Keratinocyte (primary cell): ENCODE measurements around the gene HABP2. TPM values are rescaled to one million over a fixed set of nuclear protein-coding genes. Genes with fewer than 3 reads are reported as not detected.

Source experiments
- DNase-seq: peaks from one replicate; pipeline ENCODE4 v3.0.0-alpha.2; 2011; ENCODE audit warnings: low read depth, missing footprints, low spot score
- FAIRE-seq: peaks from 2 replicates; lab custom pipeline; 2011; peaks lifted over from hg19 to GRCh38; lab: Jason Lieb, UNC
- H2AFZ ChIP-seq: 2 replicates; pipeline ENCODE4 v1.6.0; 2012; ENCODE audit warnings: low read length, control low read depth, inconsistent platforms; ENCODE audit not compliant: control insufficient read depth
- H3K27ac ChIP-seq: 2 replicates; pipeline ENCODE4 v1.5.1; 2011; ENCODE audit warnings: low read length; ENCODE audit not compliant: control insufficient read depth, insufficient read depth
- H3K27me3 ChIP-seq: 3 replicates; pipeline ENCODE4 v1.6.0; 2011; ENCODE audit warnings: low read length; ENCODE audit not compliant: control insufficient read depth, insufficient read depth; ENCODE audit errors: extremely low read depth
- H3K36me3 ChIP-seq, 2 experiments: 2 replicates in 1 of 2; 3 replicates in 1 of 2; pipeline ENCODE4 v1.5.1; 2011; ENCODE audit warnings: low read length in 2 of 2, mild to moderate bottlenecking in 1 of 2; ENCODE audit not compliant: control insufficient read depth in 2 of 2, insufficient read depth in 2 of 2; ENCODE audit errors: extremely low read depth in 1 of 2
- H3K4me1 ChIP-seq: 3 replicates; pipeline ENCODE4 v1.5.1; 2011; ENCODE audit warnings: low read length; ENCODE audit not compliant: control insufficient read depth, insufficient read depth; ENCODE audit errors: extremely low read depth
- H3K4me2 ChIP-seq: 3 replicates; pipeline ENCODE4 v1.6.0; 2011; ENCODE audit warnings: low read depth, low read length; ENCODE audit not compliant: control insufficient read depth, insufficient read depth; ENCODE audit errors: extremely low read depth
- H3K4me3 ChIP-seq, 3 experiments: fragments of 200-600 bp in 1 of 3; sonication (generic) in 1 of 3; 2 replicates in 2 of 3; 3 replicates in 1 of 3; pipeline ENCODE4 v1.5.1; 2011 to 2016; ENCODE audit warnings: low read length in 3 of 3, mild to moderate bottlenecking in 3 of 3, control low read depth in 2 of 3, inconsistent platforms in 1 of 3, low read depth in 1 of 3, mixed read lengths in 1 of 3, mixed run types in 1 of 3, moderate library complexity in 1 of 3; ENCODE audit not compliant: control insufficient read depth in 2 of 3, insufficient read depth in 2 of 3; ENCODE audit errors: extremely low read depth in 1 of 3
- H3K79me2 ChIP-seq: 2 replicates; pipeline ENCODE4 v1.6.0; 2012; ENCODE audit warnings: low read length; ENCODE audit not compliant: control insufficient read depth, insufficient read depth
- H3K9ac ChIP-seq: 3 replicates; pipeline ENCODE4 v1.6.0; 2011; ENCODE audit warnings: low read length; ENCODE audit not compliant: control insufficient read depth, insufficient read depth; ENCODE audit errors: extremely low read depth
- H3K9me1 ChIP-seq: 3 replicates; pipeline ENCODE4 v1.6.0; 2011; ENCODE audit warnings: low read length; ENCODE audit not compliant: control insufficient read depth, insufficient read depth; ENCODE audit errors: extremely low read depth
- H3K9me3 ChIP-seq: 2 replicates; pipeline ENCODE4 v1.5.1; 2012; ENCODE audit warnings: low read depth, low read length; ENCODE audit not compliant: control insufficient read depth
- H4K20me1 ChIP-seq: 3 replicates; pipeline ENCODE4 v1.6.0; 2011; ENCODE audit warnings: low read length; ENCODE audit not compliant: control insufficient read depth, insufficient read depth; ENCODE audit errors: extremely low read depth
- EZH2 ChIP-seq: IDR thresholded peaks from one replicate; pipeline ENCODE4 v1.6.1; 2012; ENCODE audit warnings: inconsistent platforms, mild to moderate bottlenecking, low read length, moderate library complexity
- dilution Hi-C: fragments of 300-500 bp; cut with MboI; formaldehyde crosslinking; loops from one replicate; pipeline ENCODE4 v1.7.0; 2020; ENCODE audit warnings: low sequenced_read_pairs; ENCODE audit not compliant: extremely low pct_ligation_motif_present
- polyA plus RNA-seq, 5 experiments: library from polyadenylated mRNA; depleted of rRNA in 3 of 5; stranded (reverse) in 3 of 5; stranded (forward) in 1 of 5; unstranded in 1 of 5; fragments of >200 nt; gene quantifications; 1 replicate in 1 of 5; 2 replicates in 3 of 5; 3 replicates in 1 of 5; pipeline versions ENCODE4 v1.2.1 to v1.2.3, GENCODE V29; 2011 to 2012; ENCODE audit warnings: missing spikeins in 2 of 5, low read depth in 1 of 5, low replicate concordance in 1 of 5
- TF ChIP-seq, protein P1 (sequence below), 3 experiments: IDR thresholded peaks in 1 of 3; conservative IDR thresholded peaks in 1 of 3; optimal IDR thresholded peaks in 1 of 3; 2 replicates in 2 of 3; 3 replicates in 1 of 3; pipeline versions ENCODE3 to v1.5.1; 2011; ENCODE audit warnings: low read length in 3 of 3, mild to moderate bottlenecking in 3 of 3, moderate library complexity in 2 of 3, control low read depth in 1 of 3, inconsistent platforms in 1 of 3; ENCODE audit not compliant: insufficient read depth in 2 of 3; ENCODE audit errors: extremely low read depth in 1 of 3

The HABP2 gene
- polyA plus RNA-seq, 1 donor (not counting 4 experiments of a cell fraction or from before 2014, with no cell fraction given), result not detected

DNA sequence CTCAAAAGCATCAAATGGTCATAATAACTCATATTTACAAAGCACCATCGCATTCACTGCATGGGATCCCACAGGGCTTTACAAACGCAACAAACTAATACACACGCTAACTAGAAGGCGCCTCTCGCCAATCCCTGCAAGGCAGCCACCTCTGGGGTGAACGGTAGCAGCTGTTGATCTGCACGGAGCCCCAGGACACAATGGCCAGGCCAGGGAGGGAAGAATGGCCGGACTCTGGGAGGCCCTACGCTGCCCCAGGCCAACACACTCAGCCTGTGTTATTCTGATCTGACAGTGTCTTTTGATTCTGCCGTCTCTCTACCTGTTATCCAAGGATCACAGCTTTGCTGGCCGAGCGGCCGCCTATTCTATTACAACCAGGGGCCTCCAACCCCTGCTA, 41.8 kb downstream of the HABP2 start:
- Histone ChIP-seq H3K4me1 (no peaks in the 10 kb centered on the region), H3K27ac (no peak overlapping the region), H3K4me3 (no peak overlapping the region), H2AFZ (no peak overlapping the region), H3K4me2 (no peak overlapping the region), H3K9ac (no peak overlapping the region), H3K9me1 (no peaks in the 10 kb centered on the region), H3K27me3 (no peaks in the 10 kb centered on the region), H3K9me3 (no peaks in the 10 kb centered on the region), H3K36me3 (no peaks in the 10 kb centered on the region), H3K79me2 (no peaks in the 10 kb centered on the region), H4K20me1 (peaks cover 2% of the 10 kb centered on the region)
- no peak for DNase-seq
- FAIRE-seq, result no peak
- dilution Hi-C loops, result no loop called here
- no peak for TF ChIP-seq EZH2
- TF ChIP-seq, protein P1, sequence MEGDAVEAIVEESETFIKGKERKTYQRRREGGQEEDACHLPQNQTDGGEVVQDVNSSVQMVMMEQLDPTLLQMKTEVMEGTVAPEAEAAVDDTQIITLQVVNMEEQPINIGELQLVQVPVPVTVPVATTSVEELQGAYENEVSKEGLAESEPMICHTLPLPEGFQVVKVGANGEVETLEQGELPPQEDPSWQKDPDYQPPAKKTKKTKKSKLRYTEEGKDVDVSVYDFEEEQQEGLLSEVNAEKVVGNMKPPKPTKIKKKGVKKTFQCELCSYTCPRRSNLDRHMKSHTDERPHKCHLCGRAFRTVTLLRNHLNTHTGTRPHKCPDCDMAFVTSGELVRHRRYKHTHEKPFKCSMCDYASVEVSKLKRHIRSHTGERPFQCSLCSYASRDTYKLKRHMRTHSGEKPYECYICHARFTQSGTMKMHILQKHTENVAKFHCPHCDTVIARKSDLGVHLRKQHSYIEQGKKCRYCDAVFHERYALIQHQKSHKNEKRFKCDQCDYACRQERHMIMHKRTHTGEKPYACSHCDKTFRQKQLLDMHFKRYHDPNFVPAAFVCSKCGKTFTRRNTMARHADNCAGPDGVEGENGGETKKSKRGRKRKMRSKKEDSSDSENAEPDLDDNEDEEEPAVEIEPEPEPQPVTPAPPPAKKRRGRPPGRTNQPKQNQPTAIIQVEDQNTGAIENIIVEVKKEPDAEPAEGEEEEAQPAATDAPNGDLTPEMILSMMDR (optimal IDR thresholded peaks at IDR 0.05 in 1 of 3, IDR thresholded peaks at IDR 0.05 in 1 of 3, conservative IDR thresholded peaks at IDR 0.05 in 1 of 3; ENCODE audit: extremely low read depth in 1 of 3, insufficient read depth in 2 of 3, low read length in 3 of 3), result no peak

DNA sequence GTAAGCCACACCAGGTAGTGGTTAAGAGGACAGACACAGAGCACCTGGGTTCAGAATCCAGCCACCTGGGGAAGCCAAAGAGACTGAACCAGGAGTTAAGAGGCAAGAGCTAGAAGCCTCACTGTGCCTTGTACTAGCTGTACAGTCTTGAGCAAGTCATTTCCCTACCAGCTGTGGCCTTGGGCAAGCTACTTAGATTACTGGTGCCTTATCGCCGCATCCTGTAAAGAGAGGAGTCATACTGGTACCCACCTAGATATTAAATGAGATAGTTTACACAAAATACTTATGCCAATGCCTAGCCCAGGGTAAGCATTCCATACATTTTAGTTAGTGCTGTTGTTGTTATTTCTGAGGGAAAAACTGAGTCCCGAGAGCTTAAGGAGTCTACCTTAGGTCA, 47.7 kb downstream of the HABP2 start:
- Histone ChIP-seq H3K4me2 (no peak overlapping the region), H3K9me1 (no peaks in the 10 kb centered on the region), H3K4me3 (no peak overlapping the region), H3K79me2 (no peaks in the 10 kb centered on the region), H3K9me3 (no peaks in the 10 kb centered on the region), H3K36me3 (no peaks in the 10 kb centered on the region), H3K27me3 (no peaks in the 10 kb centered on the region), H3K9ac (no peak overlapping the region), H2AFZ (no peak overlapping the region), H4K20me1 (no peaks in the 10 kb centered on the region), H3K27ac (no peak overlapping the region), H3K4me1 (no peaks in the 10 kb centered on the region)
- dilution Hi-C loops, result no loop called here
- DNase-seq (no peak), FAIRE-seq (no peak)
- TF ChIP-seq, protein P1 (optimal IDR thresholded peaks at IDR 0.05 in 1 of 3, IDR thresholded peaks at IDR 0.05 in 1 of 3, conservative IDR thresholded peaks at IDR 0.05 in 1 of 3; ENCODE audit: extremely low read depth in 1 of 3, insufficient read depth in 2 of 3, low read length in 3 of 3), result no peak
